Thoracic aorta (tissue), 2 donors: Measurements from ENCODE around the gene LIAS. TPM values are rescaled to one million over a fixed set of nuclear protein-coding genes. Genes with fewer than 3 reads are reported as not detected.

ENCODE experiments used
- ATAC-seq: fragments of 150-250 bp; one replicate; pipeline ENCODE4 v1.8.0; 2017; ENCODE audit warnings: low read depth; ENCODE audit not compliant: insufficient number of reproducible peaks, low FRiP score
- DNase-seq: peaks from one replicate; pipeline ENCODE4 v3.0.0-alpha.2; 2020; ENCODE audit warnings: low spot score
- H3K27ac ChIP-seq, 2 donors: fragments of 200-600 bp; sonication (generic); 1 replicate in 1 of 2; 2 replicates in 1 of 2; pipeline ENCODE4 v1.5.1; 2016; ENCODE audit warnings: mild to moderate bottlenecking in 2 of 2, moderate library complexity in 2 of 2
- H3K27me3 ChIP-seq: fragments of 200-600 bp; sonication (generic); replicated peaks from 2 replicates; pipeline ENCODE4 v1.6.0; 2016; ENCODE audit warnings: mild to moderate bottlenecking; ENCODE audit not compliant: insufficient read depth
- H3K36me3 ChIP-seq: fragments of 200-600 bp; sonication (generic); one replicate; pipeline ENCODE4 v1.5.1; 2016
- H3K4me1 ChIP-seq, 2 donors: fragments of 200-600 bp; sonication (generic); 1 replicate in 1 of 2; 2 replicates in 1 of 2; pipeline versions ENCODE4 v1.5.1 to v1.6.0; 2016; ENCODE audit warnings: low read depth in 2 of 2, mild to moderate bottlenecking in 1 of 2; ENCODE audit not compliant: control insufficient read depth in 1 of 2
- H3K4me3 ChIP-seq: fragments of 200-600 bp; sonication (generic); 2 replicates; pipeline ENCODE4 v1.5.1; 2016; ENCODE audit warnings: mild to moderate bottlenecking
- H3K9me3 ChIP-seq: fragments of 200-600 bp; sonication (generic); 2 replicates; pipeline ENCODE4 v1.5.1; 2016
- total RNA-seq, 2 donors: library from RNA; depleted of rRNA; stranded (reverse); fragments of >200 nt; gene quantifications; one replicate each; pipeline versions ENCODE4 v1.1.0 to v1.2.3, GENCODE V29; 2016
- TF ChIP-seq, protein P1 (sequence below): fragments of 200-600 bp; sonication (generic); IDR thresholded peaks from one replicate; pipeline ENCODE4 v1.5.1; 2019; ENCODE audit warnings: antibody characterized with exemption

The LIAS gene
- total RNA-seq, 2 donors from 2014 or later: 4.7 to 9.2 TPM

- Histone ChIP-seq H3K27ac (no peak overlapping the region), H3K4me1 (peaks cover under 1 to 2% of the 10 kb centered on the region in 2 donors), H3K36me3 (peaks cover 36% of the 10 kb centered on the region), H3K4me3 (no peak overlapping the region), H3K9me3 (no peaks in the 10 kb centered on the region), H3K27me3 (no peaks in the 10 kb centered on the region)
- ATAC-seq (no peak), DNase-seq (no peak)
- TF ChIP-seq, protein P1, sequence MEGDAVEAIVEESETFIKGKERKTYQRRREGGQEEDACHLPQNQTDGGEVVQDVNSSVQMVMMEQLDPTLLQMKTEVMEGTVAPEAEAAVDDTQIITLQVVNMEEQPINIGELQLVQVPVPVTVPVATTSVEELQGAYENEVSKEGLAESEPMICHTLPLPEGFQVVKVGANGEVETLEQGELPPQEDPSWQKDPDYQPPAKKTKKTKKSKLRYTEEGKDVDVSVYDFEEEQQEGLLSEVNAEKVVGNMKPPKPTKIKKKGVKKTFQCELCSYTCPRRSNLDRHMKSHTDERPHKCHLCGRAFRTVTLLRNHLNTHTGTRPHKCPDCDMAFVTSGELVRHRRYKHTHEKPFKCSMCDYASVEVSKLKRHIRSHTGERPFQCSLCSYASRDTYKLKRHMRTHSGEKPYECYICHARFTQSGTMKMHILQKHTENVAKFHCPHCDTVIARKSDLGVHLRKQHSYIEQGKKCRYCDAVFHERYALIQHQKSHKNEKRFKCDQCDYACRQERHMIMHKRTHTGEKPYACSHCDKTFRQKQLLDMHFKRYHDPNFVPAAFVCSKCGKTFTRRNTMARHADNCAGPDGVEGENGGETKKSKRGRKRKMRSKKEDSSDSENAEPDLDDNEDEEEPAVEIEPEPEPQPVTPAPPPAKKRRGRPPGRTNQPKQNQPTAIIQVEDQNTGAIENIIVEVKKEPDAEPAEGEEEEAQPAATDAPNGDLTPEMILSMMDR: no peak
Measured at GRCh38 chr4:39516407-39516966, 57.6 kb downstream of the LIAS start.

- H3K4me1 ChIP-seq: peaks cover 12 to 15% of the 10 kb centered on the region in 2 donors
- H3K36me3 ChIP-seq: peaks cover 18% of the 10 kb centered on the region
- no peak overlapping the region for H3K4me3 ChIP-seq
- H3K27me3 ChIP-seq: no peaks in the 10 kb centered on the region
- ATAC-seq (no peak), DNase-seq (no peak)
- H3K27ac ChIP-seq: no peak overlapping the region
- TF ChIP-seq, protein P1: no peak
- H3K9me3 ChIP-seq: no peaks in the 10 kb centered on the region
Measured at GRCh38 chr4:39518484-39518883, 59.6 kb downstream of the LIAS start.

DNA sequence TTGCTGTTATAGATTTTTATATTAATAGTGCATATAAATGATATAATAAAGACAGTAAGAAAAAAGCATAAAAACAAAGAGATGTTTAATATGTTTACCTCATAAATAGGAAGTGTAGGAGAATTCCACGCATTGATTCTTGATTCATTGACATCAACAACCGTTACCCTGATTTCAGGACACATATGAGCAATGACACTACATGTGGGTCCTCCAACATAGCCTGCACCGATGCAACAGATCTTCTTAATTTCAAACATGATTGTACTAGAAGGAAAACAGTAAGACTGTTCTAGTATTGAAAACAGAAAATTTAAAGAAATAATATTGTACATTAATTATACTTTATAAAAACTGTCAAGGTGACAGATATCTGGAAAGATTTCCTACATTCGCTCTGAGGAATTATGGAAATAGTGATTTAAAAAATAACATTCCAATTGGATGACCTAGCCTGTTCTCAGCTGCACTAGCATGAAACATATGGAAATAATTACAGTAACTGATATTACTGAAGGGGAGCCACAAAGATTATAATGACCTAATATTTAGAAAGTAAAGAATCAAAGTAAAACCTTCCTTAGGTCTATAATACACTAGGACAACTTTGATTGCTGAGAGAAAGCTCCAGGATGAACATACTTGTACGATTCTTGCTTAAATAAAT, 62.5 kb downstream of the LIAS start:
- DNase-seq: no peak
- peaks cover 16% of the 10 kb centered on the region for H3K36me3 ChIP-seq
- no peak for ATAC-seq

DNA sequence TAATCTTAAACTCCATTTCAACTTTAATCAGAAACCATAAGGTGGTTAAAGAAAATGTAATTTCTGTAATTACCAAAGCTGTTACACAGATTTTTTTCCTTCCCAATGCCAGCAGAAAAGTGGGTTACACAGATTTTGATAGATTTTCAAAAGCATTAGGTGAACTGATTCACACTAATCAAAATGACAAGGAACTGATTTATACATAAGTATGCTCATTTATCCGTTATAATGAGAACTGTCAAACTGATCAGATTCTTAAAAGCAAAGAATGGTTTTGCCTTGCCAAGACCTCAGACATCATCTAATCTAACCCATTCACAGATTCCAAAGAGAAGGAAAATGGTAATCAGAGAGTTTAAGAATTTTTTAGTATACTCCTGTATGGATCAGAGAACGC, 63.2 kb downstream of the LIAS start:
- Histone ChIP-seq H3K36me3 (peaks cover 16% of the 10 kb centered on the region), H3K9me3 (no peaks in the 10 kb centered on the region), H3K27ac (peak overlapping the region in 1 of 2 donors; percentile 12), H3K4me1 (peaks cover 15 to 34% of the 10 kb centered on the region in 2 donors), H3K4me3 (peak overlapping the region; percentile 25), H3K27me3 (no peaks in the 10 kb centered on the region)
- ATAC-seq (no peak), DNase-seq (no peak)
- TF ChIP-seq, protein P1: no peak

More for the DNA sequence above, 62.5 kb downstream of the LIAS start:
- Histone ChIP-seq H3K27ac (peak overlapping the region in 1 of 2 donors; percentile 12), H3K4me1 (peaks cover 15 to 33% of the 10 kb centered on the region in 2 donors), H3K27me3 (no peaks in the 10 kb centered on the region), H3K9me3 (no peaks in the 10 kb centered on the region), H3K4me3 (peak overlapping the region; percentile 25)
- TF ChIP-seq, protein P1: no peak

- Histone ChIP-seq H3K4me3 (no peak overlapping the region), H3K4me1 (peaks cover 15 to 45% of the 10 kb centered on the region in 2 donors), H3K9me3 (no peaks in the 10 kb centered on the region), H3K36me3 (peaks cover 3% of the 10 kb centered on the region), H3K27ac (no peak overlapping the region), H3K27me3 (no peaks in the 10 kb centered on the region)
- TF ChIP-seq, protein P1: no peak
- DNase-seq: no peak
- ATAC-seq: no peak
Measured at GRCh38 chr4:39524161-39524957, 65.5 kb downstream of the LIAS start.
